H1 (cell line): ENCODE data around the gene DOK1. TPM values are rescaled to one million over a fixed set of nuclear protein-coding genes. Genes with fewer than 3 reads are reported as not detected.

Experiments used
- CTCF ChIA-PET: fragments of 300-600 bp; sonication (Branson Sonifier 250); formaldehyde crosslinking; loops from one replicate; lab custom pipeline; 2021; ENCODE audit not compliant: partially characterized antibody; lab: Charles Lee
- POLR2A ChIA-PET: fragments of 300-600 bp; sonication (Branson Sonifier 250); formaldehyde crosslinking; loops from one replicate; lab custom pipeline; 2021; ENCODE audit warnings: inconsistent platforms; ENCODE audit not compliant: partially characterized antibody; lab: Charles Lee
- DNase-seq, 2 experiments: peaks; one replicate each; pipeline versions ENCODE4 v3.0.0 to v3.0.0-alpha.2; 2010 to 2022; ENCODE audit warnings: low spot score in 2 of 2, low read depth in 1 of 2, mixed read lengths in 1 of 2
- FAIRE-seq: peaks from 2 replicates; lab custom pipeline; 2011; peaks lifted over from hg19 to GRCh38; lab: Jason Lieb, UNC
- H2AFZ ChIP-seq: 2 replicates; pipeline ENCODE4 v1.8.1; 2012; ENCODE audit warnings: low read length, inconsistent platforms
- H2AK5ac ChIP-seq: 2 replicates; pipeline ENCODE4 v1.6.1; 2013; ENCODE audit warnings: low read depth, low read length
- H2BK120ac ChIP-seq: replicated peaks from 2 replicates; pipeline ENCODE3; 2013; ENCODE audit warnings: low read depth, low read length, inconsistent platforms
- H2BK12ac ChIP-seq: 2 replicates; pipeline ENCODE4 v1.6.1; 2013; ENCODE audit warnings: low read depth, low read length
- H2BK15ac ChIP-seq: 2 replicates; pipeline ENCODE4 v1.6.1; 2013; ENCODE audit warnings: low read length
- H2BK20ac ChIP-seq: 2 replicates; pipeline ENCODE4 v1.6.1; 2013; ENCODE audit warnings: low read length
- H2BK5ac ChIP-seq: 2 replicates; pipeline ENCODE4 v1.6.1; 2013; ENCODE audit warnings: low read depth, low read length
- H3K14ac ChIP-seq: 2 replicates; pipeline ENCODE4 v1.6.1; 2013; ENCODE audit warnings: inconsistent platforms; ENCODE audit not compliant: insufficient read length
- H3K18ac ChIP-seq: 2 replicates; pipeline ENCODE4 v1.6.1; 2013; ENCODE audit warnings: low read length; ENCODE audit errors: extremely low read depth
- H3K23ac ChIP-seq: 2 replicates; pipeline ENCODE4 v1.6.1; 2013; ENCODE audit warnings: inconsistent platforms; ENCODE audit not compliant: insufficient read length
- H3K23me2 ChIP-seq: 2 replicates; pipeline ENCODE4 v1.6.1; 2013; ENCODE audit warnings: low read depth, low read length
- H3K27ac ChIP-seq: 2 replicates; pipeline ENCODE4 v1.6.1; 2011; ENCODE audit warnings: low read depth, low read length, inconsistent platforms
- H3K27me3 ChIP-seq, 4 experiments: replicated peaks in 1 of 4; 1 replicate in 1 of 4; 2 replicates in 3 of 4; pipeline versions ENCODE4 v1.6.1 to v1.8.1; 2011 to 2013; ENCODE audit warnings: low read length in 3 of 4, mild to moderate bottlenecking in 3 of 4, inconsistent platforms in 2 of 4, mixed read lengths in 2 of 4, moderate library complexity in 1 of 4; ENCODE audit not compliant: control insufficient read depth in 3 of 4, insufficient read depth in 3 of 4; ENCODE audit errors: extremely low read depth in 1 of 4
- H3K36me3 ChIP-seq, 4 experiments: 2 replicates each; pipeline versions ENCODE4 v1.6.1 to v1.8.1; 2011 to 2013; ENCODE audit warnings: mild to moderate bottlenecking in 4 of 4, low read length in 3 of 4, moderate library complexity in 2 of 4, control low read depth in 1 of 4, inconsistent platforms in 1 of 4; ENCODE audit not compliant: insufficient read depth in 4 of 4, control insufficient read depth in 2 of 4
- H3K4ac ChIP-seq: replicated peaks from 2 replicates; pipeline ENCODE3; 2013; ENCODE audit warnings: low read length, low read depth, mixed read lengths, inconsistent platforms; ENCODE audit not compliant: insufficient read length
- H3K4me1 ChIP-seq, 4 experiments: replicated peaks in 1 of 4; 1 replicate in 1 of 4; 2 replicates in 3 of 4; pipeline versions ENCODE4 v1.6.1 to v1.8.1; 2011 to 2013; ENCODE audit warnings: low read length in 3 of 4, inconsistent platforms in 2 of 4, mixed read lengths in 1 of 4; ENCODE audit not compliant: insufficient read depth in 4 of 4, control insufficient read depth in 3 of 4
- H3K4me2 ChIP-seq, 2 experiments: 2 replicates each; pipeline versions ENCODE4 v1.6.1 to v1.8.1; 2011 to 2013; ENCODE audit warnings: low read depth in 2 of 2, low read length in 2 of 2, control low read depth in 1 of 2, inconsistent platforms in 1 of 2, mild to moderate bottlenecking in 1 of 2; ENCODE audit not compliant: insufficient read depth in 1 of 2
- H3K4me3 ChIP-seq, 4 experiments: fragments of 200-600, 300-600 bp in 1 of 4; sonication (generic), shearing (Covaris generic), sonication (Bioruptor Twin) in 1 of 4; 2 replicates each; pipeline versions ENCODE4 v1.5.1 to v1.8.1; 2011 to 2016; ENCODE audit warnings: low read length in 4 of 4, low read depth in 3 of 4, control low read depth in 2 of 4, inconsistent platforms in 2 of 4, mild to moderate bottlenecking in 2 of 4, mixed read lengths in 1 of 4, moderate library complexity in 1 of 4; ENCODE audit not compliant: insufficient read depth in 2 of 4; ENCODE audit errors: extremely low read depth in 1 of 4
- H3K56ac ChIP-seq: replicated peaks from 2 replicates; pipeline ENCODE3; 2013; ENCODE audit warnings: low read depth, mild to moderate bottlenecking, mixed read lengths, low read length, inconsistent platforms; ENCODE audit not compliant: insufficient read length
- H3K79me1 ChIP-seq: 2 replicates; pipeline ENCODE4 v1.6.1; 2013; ENCODE audit warnings: low read depth, low read length, control low read depth
- H3K79me2 ChIP-seq, 2 experiments: 2 replicates each; pipeline versions ENCODE4 v1.6.1 to v1.8.1; 2012 to 2013; ENCODE audit warnings: low read length in 2 of 2, mild to moderate bottlenecking in 2 of 2, inconsistent platforms in 1 of 2; ENCODE audit not compliant: insufficient read depth in 2 of 2, control insufficient read depth in 1 of 2
- H3K9ac ChIP-seq, 4 experiments: replicated peaks in 1 of 4; 1 replicate in 1 of 4; 2 replicates in 3 of 4; pipeline versions ENCODE4 v1.6.1 to v1.8.1; 2011 to 2013; ENCODE audit warnings: low read depth in 3 of 4, low read length in 3 of 4, control low read depth in 2 of 4, mild to moderate bottlenecking in 2 of 4, moderate library complexity in 2 of 4, inconsistent platforms in 1 of 4; ENCODE audit errors: extremely low read depth in 1 of 4
- H3K9me3 ChIP-seq, 2 experiments: 2 replicates each; pipeline versions ENCODE4 v1.6.1 to v1.8.1; 2012 to 2013; ENCODE audit warnings: mild to moderate bottlenecking in 2 of 2, moderate library complexity in 2 of 2, control low read depth in 1 of 2, inconsistent platforms in 1 of 2, low read depth in 1 of 2, low read length in 1 of 2, mixed read lengths in 1 of 2; ENCODE audit not compliant: insufficient read depth in 2 of 2
- H4K20me1 ChIP-seq, 2 experiments: replicated peaks in 1 of 2; 2 replicates each; pipeline versions ENCODE3 to v1.8.1; 2011 to 2013; ENCODE audit warnings: inconsistent platforms in 2 of 2, low read length in 2 of 2, mild to moderate bottlenecking in 1 of 2; ENCODE audit not compliant: insufficient read depth in 2 of 2, control insufficient read depth in 1 of 2
- H4K5ac ChIP-seq: 2 replicates; pipeline ENCODE4 v1.6.1; 2013; ENCODE audit warnings: low read length, low read depth, mixed read lengths, inconsistent platforms; ENCODE audit not compliant: insufficient read length
- H4K8ac ChIP-seq: 2 replicates; pipeline ENCODE4 v1.8.0; 2013; ENCODE audit warnings: mild to moderate bottlenecking, moderate library complexity, low read length, inconsistent platforms; ENCODE audit not compliant: insufficient read depth; ENCODE audit errors: extremely low read depth
- H4K91ac ChIP-seq: replicated peaks from 2 replicates; pipeline ENCODE3; 2013; ENCODE audit warnings: low read length, mixed read lengths, inconsistent platforms; ENCODE audit not compliant: insufficient read length
- BCL11A ChIP-seq, 2 experiments: IDR thresholded peaks; one replicate each; pipeline ENCODE4 v1.6.1; 2011; ENCODE audit warnings: low read depth in 2 of 2, low read length in 2 of 2, mild to moderate bottlenecking in 2 of 2
- BRCA1 ChIP-seq: IDR thresholded peaks from 2 replicates; pipeline ENCODE4 v1.6.1; 2012; ENCODE audit warnings: low read depth, low read length, improper control_type of control experiment
- CBX8 ChIP-seq: fragments of 300-800, 300-1000 bp; sonication (generic); IDR thresholded peaks from 2 replicates; pipeline ENCODE4 v1.7.1; 2016; ENCODE audit warnings: low read depth, low read length, borderline replicate concordance
- CEBPB ChIP-seq: IDR thresholded peaks from 2 replicates; pipeline ENCODE4 v1.6.1; 2012; ENCODE audit warnings: low read depth, low read length
- GTF2F1 ChIP-seq: IDR thresholded peaks from 2 replicates; pipeline ENCODE4 v1.6.1; 2012; ENCODE audit warnings: low read depth, low read length, improper control_type of control experiment, borderline replicate concordance
- KDM5A ChIP-seq: fragments of 200-600 bp; IDR thresholded peaks from 2 replicates; pipeline ENCODE4 v1.7.1; 2012; ENCODE audit warnings: mild to moderate bottlenecking, low read length, inconsistent platforms, mixed read lengths
- RFX5 ChIP-seq: IDR thresholded peaks from 2 replicates; pipeline ENCODE4 v1.6.1; 2011; ENCODE audit warnings: low read depth, low read length, improper control_type of control experiment, borderline replicate concordance
- WGBS, 2 experiments: shearing (Covaris generic) in 1 of 2; methylation state at CpG; one replicate each; pipeline versions ENCODE4 v1.1.6 to v1.1.7; 2013 to 2015; ENCODE audit warnings: low lambda C conversion rate in 2 of 2, mixed read lengths in 2 of 2, inconsistent platforms in 1 of 2, low coverage in 1 of 2, missing lambda C conversion rate in 1 of 2; ENCODE audit not compliant: insufficient replicate concordance in 2 of 2, insufficient coverage in 1 of 2, insufficient read length in 1 of 2; ENCODE audit errors: extremely low coverage in 1 of 2, missing lambda C conversion rate in 1 of 2; 5-methylcytosine and 5-hydroxymethylcytosine counted together
- polyA plus RNA-seq, 7 experiments: library from polyadenylated mRNA; depleted of rRNA in 3 of 7; stranded (reverse) in 5 of 7; unstranded in 2 of 7; fragments of >200 nt in 5 of 7; fragments of 200-250 nt in 2 of 7; gene quantifications; 1 replicate in 5 of 7; 2 replicates in 1 of 7; 4 replicates in 1 of 7; pipeline versions ENCODE4 v1.2.1 to v1.2.3, GENCODE V29; 2011 to 2013; ENCODE audit warnings: missing spikeins in 2 of 7, mixed read lengths in 2 of 7
- total RNA-seq: library from RNA; stranded (reverse); fragmentation: NEBNext Ultra II Directional; extraction: Animal tissue kit (Norgen Biotek cat#: 25700); gene quantifications from 2 replicates; pipeline ENCODE4 v1.2.1, GENCODE V29; 2021
- TF ChIP-seq, protein P1 (sequence below): IDR thresholded peaks from 2 replicates; pipeline ENCODE4 v1.6.1; 2011; ENCODE audit warnings: low read depth, mild to moderate bottlenecking, low read length; ENCODE audit not compliant: insufficient read depth

The DOK1 gene
- total and polyA plus RNA-seq, 2 of the 8 experiments (the other 6 are each of a cell fraction or from before 2014, with no cell fraction given): 11.0 to 14.3 TPM

DNA sequence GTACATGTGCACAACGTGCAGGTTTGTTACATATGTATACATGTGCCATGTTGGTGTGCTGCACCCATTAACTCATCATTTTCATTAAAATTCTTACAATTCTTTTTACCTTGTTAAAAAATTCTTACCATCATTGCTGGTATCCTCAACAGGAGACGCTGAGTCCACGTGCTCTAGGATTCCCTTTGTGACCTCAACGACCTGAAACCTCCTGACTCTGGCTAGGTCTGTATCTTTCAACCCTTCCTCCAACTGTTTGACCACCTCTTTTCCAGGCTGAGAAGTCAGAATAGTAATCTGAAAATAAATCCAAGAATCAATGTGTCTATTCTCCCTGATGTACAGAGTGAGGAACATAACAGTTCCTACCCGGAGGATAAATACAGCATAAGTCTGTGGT lies 52.4 kb downstream of the DOK1 start:
- TF ChIP-seq GTF2F1: no peak
- TF ChIP-seq KDM5A: no peak
- TF ChIP-seq RFX5: no peak
- TF ChIP-seq BRCA1: no peak
- TF ChIP-seq CBX8: no peak
- TF ChIP-seq BCL11A (IDR thresholded peaks at IDR 0.05; ENCODE audit: low read depth in 2 of 2, low read length in 2 of 2): no peak
- TF ChIP-seq, protein P1, sequence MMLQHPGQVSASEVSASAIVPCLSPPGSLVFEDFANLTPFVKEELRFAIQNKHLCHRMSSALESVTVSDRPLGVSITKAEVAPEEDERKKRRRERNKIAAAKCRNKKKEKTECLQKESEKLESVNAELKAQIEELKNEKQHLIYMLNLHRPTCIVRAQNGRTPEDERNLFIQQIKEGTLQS: no peak
- no peak for TF ChIP-seq CEBPB
- Histone ChIP-seq H3K4ac (no peak overlapping the region), H3K14ac (no peak overlapping the region), H4K91ac (no peak overlapping the region), H4K5ac (no peak overlapping the region), H3K23me2 (peaks cover 2% of the 10 kb centered on the region; the same call in 1 of the 2 replicates), H3K79me1 (no peaks in the 10 kb centered on the region), H3K9me3 (0 out of 4 replicates have a peak, but pooled peaks cover 0 to 2% of the 10 kb centered on the region in 2 experiments), H3K4me2 (no peak overlapping the region), H3K56ac (no peak overlapping the region), H2BK15ac (no peak overlapping the region), H2BK20ac (no peak overlapping the region), H4K8ac (no peak overlapping the region), H3K23ac (no peak overlapping the region), H2BK120ac (no peak overlapping the region), H3K36me3 (no peaks in the 10 kb centered on the region), H3K18ac (no peak overlapping the region), H3K4me1 (no peaks in the 10 kb centered on the region), H4K20me1 (no peaks in the 10 kb centered on the region), H3K9ac (no peak overlapping the region), H3K27ac (no peak overlapping the region), H2AFZ (no peak overlapping the region), H3K27me3 (peaks cover 0 to 2% (median 0%) of the 10 kb centered on the region in 4 experiments; a peak in 2 of 7 replicates), H3K4me3 (no peak overlapping the region), H2BK5ac (no peak overlapping the region), H2AK5ac (no peak overlapping the region), H3K79me2 (no peaks in the 10 kb centered on the region), H2BK12ac (no peak overlapping the region)
- DNase-seq (no peak), FAIRE-seq (no peak)
- ChIA-PET CTCF (interaction anchor here (0.6 kb wide), 2 partner anchors 76 to 145 kb away, joined by 3 read pairs; no protein-coding TSS in a partner anchor), POLR2A (interaction anchor here (0.8 kb wide), 1 partner anchor 11 kb away, joined by 3 read pairs; no protein-coding TSS in a partner anchor)
- 88% methylated on average over 5 of the region's 5 CpGs; no CpG with 5 or more reads in 1 of the 2 experiments for WGBS, 2 experiments
